Measurements from ENCODE around the gene VARS2. TPM values are rescaled to one million over a fixed set of nuclear protein-coding genes. Genes with fewer than 3 reads are reported as not detected.

The VARS2 gene
- total and polyA plus RNA-seq, 2 donors (not counting 3 experiments of a cell fraction or from before 2014, with no cell fraction given) = 17.8 to 34.3 TPM

- FAIRE-seq (peak; percentile 31), DNase-seq (ENCODE audit: low read depth, low spot score) (no peak)
- CTCF ChIA-PET = interaction anchor here (0.7 to 7.0 kb wide), 10 partner anchors 10 to 205 kb away, joined by 3 to 36 read pairs (median 6); partner anchors contain the start of gene VARS2
- Histone ChIP-seq H3K9ac (replicated peaks; ENCODE audit: extremely low read depth, insufficient read depth, low read length) (no peak within 1 kb of the TSS), H3K36me3 (ENCODE audit: control insufficient read depth in 2 of 2, extremely low read depth in 1 of 2, insufficient read depth in 2 of 2, low read length in 2 of 2) (no peaks in the 10 kb centered on the region), H3K27ac (ENCODE audit: insufficient read depth, low read depth, low read length) (no peak within 1 kb of the TSS), H3K4me3 (replicated peaks in 1 of 3; ENCODE audit: insufficient read depth in 1 of 3, low read depth in 1 of 3, low read length in 3 of 3) (peak within 1 kb of the TSS; percentile 22 to 76 (median 47)), H3K9me1 (replicated peaks; ENCODE audit: control insufficient read depth, extremely low read depth, insufficient read depth, low read length) (no peaks in the 10 kb centered on the region), H3K4me1 (ENCODE audit: control insufficient read depth, extremely low read depth, insufficient read depth, low read length) (no peaks in the 10 kb centered on the region), H2AFZ (ENCODE audit: low read depth, low read length) (peak within 1 kb of the TSS; percentile 48), H3K4me2 (ENCODE audit: insufficient read depth, low read length) (peak within 1 kb of the TSS; percentile 10), H3K79me2 (ENCODE audit: control insufficient read depth, insufficient read depth, low read length) (no peaks in the 10 kb centered on the region), H3K27me3 (ENCODE audit: control insufficient read depth in 2 of 2, insufficient read depth in 2 of 2, low read length in 2 of 2) (peaks cover 0 to 2% of the 10 kb centered on the region in 2 experiments), H4K20me1 (replicated peaks; ENCODE audit: control insufficient read depth, extremely low read depth, insufficient read depth, low read length) (no peaks in the 10 kb centered on the region), H3K9me3 (replicated peaks; ENCODE audit: control insufficient read depth, insufficient read depth, low read length) (no peaks in the 10 kb centered on the region)
- BruUV-seq (replicated peaks) = no TSS peak
- no peak for TF ChIP-seq MAX (IDR thresholded peaks at IDR 0.05; ENCODE audit: insufficient read depth, insufficient read length)
- no peak for TF ChIP-seq MYC (IDR thresholded peaks at IDR 0.05; ENCODE audit: low read depth, low read length)
- no peak for TF ChIP-seq EZH2 (IDR thresholded peaks at IDR 0.05; ENCODE audit: borderline replicate concordance, low read depth, low read length, severe bottlenecking)
- no peak for TF ChIP-seq JUN (IDR thresholded peaks at IDR 0.05; ENCODE audit: borderline replicate concordance, insufficient read depth, insufficient read length, low read depth)
- no peak for TF ChIP-seq POLR2A (IDR thresholded peaks at IDR 0.05; ENCODE audit: low read depth, low read length)
- TF ChIP-seq POLR2AphosphoS5 (IDR thresholded peaks at IDR 0.05; ENCODE audit: insufficient read depth, low read depth, low read length) = no peak
- TF ChIP-seq CTCF (IDR thresholded peaks at IDR 0.05; ENCODE audit: extremely low read depth in 1 of 2, insufficient read depth in 1 of 2, low read depth in 1 of 2, low read length in 2 of 2) = no peak
- TF ChIP-seq GATA2 (IDR thresholded peaks at IDR 0.05; ENCODE audit: insufficient read depth, insufficient read length, low read depth, low read length) = no peak
- TF ChIP-seq FOS (IDR thresholded peaks at IDR 0.05; ENCODE audit: borderline replicate concordance, insufficient read depth, low read length) = no peak
- POLR2A ChIA-PET = interaction anchor here (0.7 kb wide), 1 partner anchor 146 kb away, joined by 6 read pairs; no protein-coding TSS in a partner anchor
- dilution Hi-C loops (cut with MboI; ENCODE audit: extremely low pct_ligation_motif_present, low sequenced_read_pairs) = loop anchor here (25.0 kb wide), 1 partner anchor 147 kb away; the partner anchor contains the start of genes FLOT1 and IER3
- intact Hi-C loops (cut with micrococcal nuclease) = no loop called here
These were observed 30.1 kb upstream of the VARS2 start, which contains the start of gene DDR1 for GRCh38 chr6:30883685-30884520. Gene DDR1 (plus strand): TSS chr6:30884519. CDS start chr6:30888730, 4,211 bp downstream.
